Uterus (tissue), 2 donors: ENCODE results near the gene OXT.

ENCODE experiments used
- CTCF ChIP-seq, 4 experiments: fragments of 200-600 bp in 2 of 4; fragments of 450-650 bp in 2 of 4; sonication (generic) in 2 of 4; IDR thresholded peaks; one replicate each; pipeline ENCODE4 v1.5.1; 2016 to 2019; ENCODE audit warnings: antibody characterized with exemption in 4 of 4, mild to moderate bottlenecking in 2 of 4, moderate library complexity in 1 of 4
- POLR2A ChIP-seq, 2 donors: fragments of 450-650 bp; IDR thresholded peaks; one replicate each; pipeline ENCODE4 v1.6.1; 2016; ENCODE audit warnings: antibody characterized with exemption in 2 of 2, mild to moderate bottlenecking in 1 of 2, moderate library complexity in 1 of 2

DNA sequence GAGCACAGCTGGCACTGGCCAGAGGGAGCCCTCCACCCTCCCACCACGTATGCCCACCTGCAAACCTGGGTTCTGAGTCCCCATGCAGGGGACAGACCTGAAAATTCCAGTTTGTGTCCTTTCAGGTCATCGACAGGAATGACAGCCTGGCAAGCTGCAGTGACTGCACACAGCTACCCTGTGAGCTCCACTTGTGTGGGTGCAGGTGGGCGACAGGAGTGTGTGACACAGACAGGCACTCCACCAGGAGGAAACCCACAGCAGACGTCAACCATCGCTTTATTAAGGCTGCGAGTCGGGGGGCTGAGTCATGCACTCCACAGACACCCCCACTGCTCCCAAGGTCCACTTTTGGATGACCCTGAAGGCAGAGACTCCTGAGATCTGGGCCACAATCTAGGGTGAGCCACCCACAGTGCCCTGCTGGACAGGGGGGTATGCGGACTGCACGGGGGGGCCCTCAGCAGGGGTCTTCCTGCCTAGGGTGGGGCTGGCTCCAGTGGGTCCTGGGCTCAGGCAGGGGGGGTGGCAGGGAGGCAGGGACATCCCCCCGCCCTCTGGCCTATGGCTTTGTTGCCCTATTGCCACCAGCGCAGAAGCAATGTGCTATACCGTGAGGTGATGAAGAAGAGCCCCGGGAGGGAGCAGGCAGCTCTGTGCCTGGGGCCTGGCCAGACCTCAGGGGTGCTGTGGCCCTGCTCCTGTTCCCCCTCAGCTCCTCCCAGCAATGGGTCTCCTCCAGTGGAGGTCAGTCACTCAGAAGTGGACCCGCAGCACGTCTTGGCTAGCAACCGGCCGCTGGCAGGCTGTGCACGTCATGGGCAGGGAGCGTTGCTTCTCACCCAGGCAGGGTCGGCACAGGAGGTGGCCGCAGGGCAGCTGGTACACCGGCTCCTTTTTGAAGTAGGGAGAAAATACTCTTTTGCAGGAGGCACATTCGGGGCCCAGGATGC is 38.2 kb downstream of the OXT start:
- TF ChIP-seq CTCF (IDR thresholded peaks at IDR 0.05) (no peak), POLR2A (IDR thresholded peaks at IDR 0.05) (no peak)
